ES-I3 (cell line): Measurements from ENCODE around the gene SGCA.
A peak's percentile ranks its signal among the peaks of the same experiment; 100 is the strongest.

ENCODE experiments used
- H3K36me3 ChIP-seq: 2 replicates; pipeline ENCODE4 v1.6.1; 2013; ENCODE audit warnings: mild to moderate bottlenecking, low read length, control low read depth, moderate library complexity; ENCODE audit not compliant: insufficient read depth
- H3K4me1 ChIP-seq: 2 replicates; pipeline ENCODE4 v1.6.1; 2013; ENCODE audit warnings: mild to moderate bottlenecking, control low read depth, low read length; ENCODE audit not compliant: insufficient read depth
- H3K9ac ChIP-seq: 2 replicates; pipeline ENCODE4 v1.6.1; 2013; ENCODE audit warnings: low read depth, mild to moderate bottlenecking, low read length, moderate library complexity
- H3K9me3 ChIP-seq: 2 replicates; pipeline ENCODE4 v1.6.1; 2013; ENCODE audit warnings: mild to moderate bottlenecking, low read length, moderate library complexity; ENCODE audit not compliant: control insufficient read depth, insufficient read depth

Gene SGCA

DNA sequence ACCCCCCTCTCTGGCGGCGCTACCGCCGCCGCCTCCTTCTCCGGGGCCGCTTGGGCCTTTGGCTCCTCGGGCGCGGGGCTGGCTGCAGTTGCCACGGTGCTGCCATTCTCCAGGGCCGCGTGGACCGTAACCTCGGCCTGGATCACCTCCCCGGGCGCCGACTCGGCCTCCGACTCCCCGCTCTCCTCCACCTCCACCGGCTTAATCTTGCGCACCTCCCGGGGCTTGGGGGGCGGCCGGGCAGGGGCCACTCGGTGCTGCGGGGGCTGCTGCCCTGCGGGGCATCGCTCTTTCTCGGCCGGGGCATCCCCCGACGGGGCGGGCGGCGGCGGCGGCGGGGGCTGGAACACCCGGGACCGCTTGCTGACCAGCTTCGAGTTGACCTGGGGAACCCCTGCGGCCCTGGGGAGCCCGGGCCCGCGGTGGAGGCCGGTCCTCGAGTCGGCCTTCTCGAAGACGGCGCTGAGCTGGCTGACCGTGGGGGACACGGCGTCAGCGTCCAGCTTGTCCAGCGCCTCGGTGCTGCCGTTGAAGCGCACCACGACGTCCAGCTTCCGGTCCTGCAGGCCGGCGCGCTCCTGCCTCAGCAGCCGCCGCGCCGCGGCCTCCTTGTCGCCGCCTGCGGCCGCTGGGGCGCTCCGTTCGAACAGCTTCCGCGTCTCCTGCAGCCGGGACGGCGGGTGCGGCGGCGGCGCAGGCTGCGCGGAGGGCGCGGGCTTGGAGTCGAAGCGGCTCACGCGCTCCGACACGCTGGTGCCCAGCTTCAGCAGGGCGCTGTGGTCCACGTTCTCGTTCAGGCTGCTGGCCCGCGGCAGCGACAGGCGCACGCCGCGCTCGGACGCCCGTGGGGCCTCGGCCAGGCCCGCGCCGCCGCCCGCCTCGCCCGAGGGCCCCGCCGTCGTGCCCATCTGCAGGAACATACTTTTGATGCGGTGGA is 16.1 kb upstream of the SGCA start:
- no peaks in the 10 kb centered on the region for H3K36me3 ChIP-seq
- H3K9me3 ChIP-seq = no peaks in the 10 kb centered on the region
- H3K9ac ChIP-seq = peak overlapping the region; percentile 54
- peaks cover 11% of the 10 kb centered on the region for H3K4me1 ChIP-seq

DNA sequence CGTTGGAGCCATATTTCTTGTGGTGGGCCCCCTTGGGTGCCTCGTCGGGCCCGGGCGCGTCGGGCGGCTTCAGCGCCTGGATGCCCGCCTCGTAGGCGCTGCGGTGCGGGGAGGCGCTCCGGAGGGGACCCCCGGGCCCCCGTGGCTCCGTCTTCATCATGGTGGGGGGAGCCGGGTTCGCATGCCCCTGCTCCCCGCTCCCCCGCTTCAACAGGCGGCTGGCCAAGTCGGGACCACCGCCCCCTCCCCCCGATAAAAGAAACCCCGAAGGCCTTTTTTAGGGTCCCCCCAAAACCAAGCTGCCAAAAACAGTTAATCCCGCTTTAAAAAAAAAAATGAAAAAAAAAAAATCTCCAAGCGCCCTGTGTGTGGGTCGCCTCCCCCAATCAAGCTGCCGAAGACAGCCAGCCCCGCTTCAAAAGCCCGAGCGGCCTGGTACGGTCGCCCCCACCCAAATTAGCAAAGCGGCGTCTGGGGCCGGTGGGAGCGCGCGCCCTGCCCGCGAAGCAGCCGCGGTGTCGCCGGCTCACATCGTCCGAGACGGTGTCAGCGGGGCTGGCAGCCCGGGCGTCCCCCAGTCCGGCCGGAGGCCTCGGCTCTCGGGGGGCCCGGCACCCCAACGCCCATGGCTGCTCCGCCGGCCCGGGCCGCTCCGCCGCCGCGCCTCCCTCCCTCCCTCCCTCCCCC is 15.3 kb upstream of the SGCA start, which contains the start of gene PPP1R9B:
Gene PPP1R9B (minus strand): TSS at position 324 of the 687 bp plus-strand sequence. CDS start 164 bp downstream, at position 160.
- peaks cover 15% of the 10 kb centered on the region for H3K4me1 ChIP-seq
- peak within 1 kb of the TSS; percentile 54 for H3K9ac ChIP-seq
- no peaks in the 10 kb centered on the region for H3K36me3 ChIP-seq

DNA sequence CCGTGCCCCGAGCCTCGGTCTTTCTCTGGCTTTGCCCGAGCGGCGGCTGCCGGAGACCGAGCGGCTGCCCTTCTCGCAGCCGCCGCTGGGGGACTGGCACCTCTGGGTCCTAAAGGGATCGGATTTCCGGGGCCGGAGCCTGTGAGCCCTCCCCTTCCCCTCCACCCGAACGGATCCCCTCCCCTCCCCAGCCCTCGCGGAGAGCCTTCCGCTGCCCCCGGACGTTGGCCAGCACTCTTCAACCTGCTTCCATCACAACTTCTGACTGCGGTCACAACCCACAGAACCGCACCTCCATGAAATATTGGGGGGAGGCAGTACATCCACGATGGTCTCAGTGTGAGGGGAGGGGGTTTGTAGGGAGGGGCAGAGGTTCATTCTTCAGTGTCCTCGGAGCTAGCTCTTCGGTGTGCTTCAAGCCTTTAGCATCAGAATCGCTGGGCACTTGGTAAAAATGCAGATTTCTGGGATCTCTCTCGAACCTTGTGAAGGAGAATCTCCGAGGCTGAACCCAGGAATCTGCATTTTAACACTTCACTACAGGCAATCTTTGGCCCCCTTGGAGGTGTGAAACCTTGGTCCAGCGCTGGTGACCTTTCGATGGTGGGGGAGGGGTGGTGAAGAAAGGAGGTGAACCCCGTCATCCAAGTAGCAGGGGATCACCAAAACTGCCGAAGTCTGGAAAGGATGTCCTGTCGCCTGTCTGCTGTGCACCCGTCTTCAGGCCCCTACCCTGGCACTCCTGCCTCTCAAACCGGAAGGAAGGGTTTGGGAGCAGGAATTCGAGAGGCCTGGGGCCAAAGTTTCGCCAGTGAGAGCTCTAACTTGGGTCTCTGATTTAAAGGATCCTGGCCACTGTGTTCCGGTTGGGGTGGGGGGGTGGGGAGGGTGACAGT is 14.5 kb upstream of the SGCA start:
- peak overlapping the region; percentile 54 for H3K9ac ChIP-seq
- peaks cover 19% of the 10 kb centered on the region for H3K4me1 ChIP-seq
- no peaks in the 10 kb centered on the region for H3K9me3 ChIP-seq
- H3K36me3 ChIP-seq = no peaks in the 10 kb centered on the region

More for the DNA sequence above, 15.3 kb upstream of the SGCA start, which contains the start of gene PPP1R9B:
- H3K9me3 ChIP-seq = no peaks in the 10 kb centered on the region

DNA sequence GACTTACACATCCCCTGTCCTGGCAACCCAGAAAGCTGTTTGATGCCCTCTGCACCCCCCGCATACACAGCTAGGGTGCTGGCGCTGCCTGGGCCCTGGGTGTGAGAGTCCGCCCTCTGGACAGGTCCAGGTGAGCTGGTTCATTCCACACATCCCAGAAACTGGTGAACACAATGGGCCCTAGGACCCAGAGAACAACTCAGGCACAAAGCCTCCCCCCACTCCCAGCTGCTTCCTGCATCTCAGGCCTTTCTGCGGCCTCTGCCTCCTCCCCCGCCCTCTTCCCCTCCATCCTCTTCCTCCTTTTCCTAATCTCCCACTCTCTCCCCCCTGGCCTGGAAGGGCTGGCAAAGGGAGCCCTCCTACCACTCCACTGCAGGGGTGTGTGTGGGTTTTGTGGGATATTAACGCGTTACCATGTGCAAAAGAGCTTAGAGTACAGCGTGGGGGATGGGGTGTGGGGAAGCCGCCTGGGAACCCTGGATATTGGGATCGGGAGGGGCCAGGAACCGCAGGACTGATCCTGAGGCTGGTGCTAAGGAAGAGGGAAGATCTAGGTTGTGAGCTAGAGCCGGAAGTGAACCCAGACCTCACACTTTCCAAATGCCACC is 13.8 kb upstream of the SGCA start:
- H3K36me3 ChIP-seq = no peaks in the 10 kb centered on the region
- peak overlapping the region; percentile 54 for H3K9ac ChIP-seq
- H3K4me1 ChIP-seq = peaks cover 19% of the 10 kb centered on the region
- H3K9me3 ChIP-seq = no peaks in the 10 kb centered on the region

DNA sequence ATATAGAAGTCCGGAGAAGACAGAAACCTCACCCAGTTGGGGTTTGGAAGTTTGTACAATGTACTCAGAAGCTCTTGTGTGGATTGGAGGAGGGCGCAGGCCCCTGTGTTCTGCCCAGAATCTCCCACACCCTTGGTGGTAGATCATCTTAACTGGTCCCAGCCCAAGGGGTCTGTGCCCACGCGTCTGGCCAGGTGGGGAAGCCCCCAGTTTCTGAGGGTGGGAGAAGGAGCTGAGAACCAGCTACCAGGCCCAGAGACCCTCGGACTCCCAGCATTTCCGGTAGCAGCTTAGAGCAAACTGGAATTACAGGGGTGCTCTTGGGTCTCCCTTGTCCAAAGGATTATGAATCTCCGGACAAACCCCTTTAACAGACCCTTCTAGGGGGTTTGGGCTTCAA is 13.1 kb upstream of the SGCA start:
- Histone ChIP-seq H3K4me1 (peaks cover 14% of the 10 kb centered on the region), H3K9ac (no peak overlapping the region), H3K9me3 (no peaks in the 10 kb centered on the region), H3K36me3 (no peaks in the 10 kb centered on the region)

DNA sequence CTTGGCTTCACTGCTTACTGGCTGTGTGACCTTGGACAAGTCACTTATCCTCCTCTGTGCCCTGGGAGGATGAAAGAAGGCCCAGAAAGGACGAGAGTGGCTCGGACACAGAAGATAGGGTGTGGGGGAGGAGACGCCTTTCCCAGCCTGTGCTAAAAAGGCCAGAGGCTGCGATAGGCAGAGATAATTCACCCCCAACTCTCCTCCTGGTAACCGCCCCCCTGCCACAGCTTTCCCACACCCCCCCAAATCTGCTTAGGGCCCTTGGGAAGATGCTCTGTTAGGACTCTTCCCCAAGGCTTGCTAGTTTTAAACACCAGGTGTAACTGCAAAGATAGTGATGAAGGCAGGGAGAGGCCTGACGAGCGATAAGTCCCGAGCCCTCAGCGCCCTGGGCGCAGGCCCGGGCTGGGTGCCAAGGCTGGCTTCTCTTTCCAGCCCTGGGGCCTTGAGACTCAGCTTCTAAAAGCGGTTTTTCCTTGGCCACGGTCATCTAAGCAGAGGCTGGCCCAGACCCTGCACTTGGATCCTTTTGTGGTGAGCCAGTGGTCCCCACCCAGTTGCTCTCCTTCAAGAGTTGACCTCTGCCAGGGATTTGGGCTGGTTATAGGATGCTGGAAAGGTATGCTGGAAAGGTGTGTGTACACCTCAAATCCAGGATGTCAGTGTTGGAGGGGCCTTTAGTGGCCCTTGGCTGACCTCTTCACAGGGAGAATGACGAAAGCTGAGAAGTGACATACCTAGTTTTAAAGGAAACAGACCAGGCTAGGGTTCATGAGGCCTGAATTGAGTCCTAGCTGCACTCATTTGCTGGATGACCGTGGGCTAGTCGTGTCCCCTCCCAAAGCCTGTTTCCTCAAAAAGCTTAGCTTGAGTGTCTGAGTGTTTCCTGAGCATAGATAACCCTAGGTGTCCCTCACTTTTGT is 11.9 kb upstream of the SGCA start:
- Histone ChIP-seq H3K36me3 (no peaks in the 10 kb centered on the region), H3K9ac (no peak overlapping the region), H3K4me1 (peaks cover 14% of the 10 kb centered on the region), H3K9me3 (no peaks in the 10 kb centered on the region)

DNA sequence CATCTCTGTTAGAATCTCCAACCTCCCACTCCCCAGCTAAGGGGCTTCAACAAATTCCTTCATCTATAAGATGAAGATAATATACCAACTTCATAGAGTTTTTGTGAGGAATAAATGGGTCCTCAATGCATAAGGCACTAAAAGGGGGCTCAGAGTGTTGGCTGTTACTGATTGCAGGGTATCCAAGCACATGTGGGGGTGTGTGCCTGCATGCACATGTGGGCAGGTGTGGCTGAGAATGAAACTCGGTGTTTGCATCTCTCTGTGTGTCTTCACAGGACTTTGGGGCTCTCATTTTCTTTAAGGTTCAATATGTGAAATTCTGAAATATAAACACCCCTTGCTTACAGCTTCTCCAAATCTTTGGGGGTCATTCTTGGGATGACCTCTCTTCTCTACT is 11.2 kb upstream of the SGCA start:
- peaks cover 14% of the 10 kb centered on the region for H3K4me1 ChIP-seq
- H3K36me3 ChIP-seq = no peaks in the 10 kb centered on the region
- no peaks in the 10 kb centered on the region for H3K9me3 ChIP-seq
- H3K9ac ChIP-seq = no peak overlapping the region

DNA sequence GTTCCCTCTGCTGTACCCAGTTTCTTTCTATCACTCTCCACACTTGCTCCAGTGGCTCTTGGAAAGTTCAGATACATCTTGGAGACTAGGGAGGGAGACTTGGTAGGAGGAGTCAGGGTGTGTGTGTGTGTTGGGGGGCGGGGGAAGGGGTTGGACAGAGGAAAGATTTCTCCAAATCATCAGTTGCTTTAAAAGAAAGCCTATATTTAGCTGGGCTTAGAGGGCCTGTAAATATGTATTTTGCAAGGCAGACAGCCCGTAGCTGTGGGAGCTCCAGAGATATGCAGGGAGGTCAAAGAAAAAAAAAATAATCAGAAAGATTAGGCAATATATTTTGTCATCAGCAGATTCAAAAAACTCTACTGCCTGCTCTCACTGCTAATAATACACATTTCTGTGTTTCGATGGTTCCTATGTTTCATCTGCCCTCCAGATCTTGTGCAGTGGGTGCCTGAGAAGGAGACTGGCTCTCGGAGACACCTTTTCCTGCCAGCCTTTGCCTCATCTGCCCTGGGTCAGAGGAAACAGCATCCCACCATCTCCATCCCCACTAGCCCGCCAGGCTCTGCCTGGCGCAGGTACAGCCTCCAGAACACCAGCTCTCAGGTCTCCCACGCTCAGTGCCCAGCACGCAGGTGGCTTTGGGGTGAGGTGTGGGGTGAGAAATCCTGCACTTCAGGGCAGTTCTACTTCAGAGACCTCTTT is 10.5 kb upstream of the SGCA start:
- Histone ChIP-seq H3K9me3 (no peaks in the 10 kb centered on the region), H3K36me3 (no peaks in the 10 kb centered on the region), H3K4me1 (peaks cover 14% of the 10 kb centered on the region), H3K9ac (no peak overlapping the region)

DNA sequence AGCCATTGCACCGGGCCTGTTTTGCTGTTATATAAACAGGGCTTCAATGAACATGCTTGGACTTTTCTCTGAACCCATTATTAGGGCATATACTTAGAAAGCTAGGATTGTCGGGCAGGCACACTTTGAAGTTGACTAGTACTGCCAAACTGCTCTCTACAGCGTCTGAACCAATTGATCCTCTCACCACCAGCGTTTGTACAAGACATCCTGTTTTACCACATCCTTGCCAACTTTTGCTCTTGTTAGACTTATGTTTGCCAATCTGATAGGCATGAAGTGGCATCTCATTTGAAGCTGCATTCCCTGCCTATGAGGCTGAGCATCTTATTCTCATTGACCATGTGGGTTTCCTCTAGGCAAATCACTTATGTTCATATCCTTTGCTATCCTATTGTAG is 7.9 kb upstream of the SGCA start:
- H3K4me1 ChIP-seq = peaks cover 14% of the 10 kb centered on the region; the same call in 1 of the 2 replicates
- no peak overlapping the region for H3K9ac ChIP-seq
- H3K36me3 ChIP-seq = no peaks in the 10 kb centered on the region

DNA sequence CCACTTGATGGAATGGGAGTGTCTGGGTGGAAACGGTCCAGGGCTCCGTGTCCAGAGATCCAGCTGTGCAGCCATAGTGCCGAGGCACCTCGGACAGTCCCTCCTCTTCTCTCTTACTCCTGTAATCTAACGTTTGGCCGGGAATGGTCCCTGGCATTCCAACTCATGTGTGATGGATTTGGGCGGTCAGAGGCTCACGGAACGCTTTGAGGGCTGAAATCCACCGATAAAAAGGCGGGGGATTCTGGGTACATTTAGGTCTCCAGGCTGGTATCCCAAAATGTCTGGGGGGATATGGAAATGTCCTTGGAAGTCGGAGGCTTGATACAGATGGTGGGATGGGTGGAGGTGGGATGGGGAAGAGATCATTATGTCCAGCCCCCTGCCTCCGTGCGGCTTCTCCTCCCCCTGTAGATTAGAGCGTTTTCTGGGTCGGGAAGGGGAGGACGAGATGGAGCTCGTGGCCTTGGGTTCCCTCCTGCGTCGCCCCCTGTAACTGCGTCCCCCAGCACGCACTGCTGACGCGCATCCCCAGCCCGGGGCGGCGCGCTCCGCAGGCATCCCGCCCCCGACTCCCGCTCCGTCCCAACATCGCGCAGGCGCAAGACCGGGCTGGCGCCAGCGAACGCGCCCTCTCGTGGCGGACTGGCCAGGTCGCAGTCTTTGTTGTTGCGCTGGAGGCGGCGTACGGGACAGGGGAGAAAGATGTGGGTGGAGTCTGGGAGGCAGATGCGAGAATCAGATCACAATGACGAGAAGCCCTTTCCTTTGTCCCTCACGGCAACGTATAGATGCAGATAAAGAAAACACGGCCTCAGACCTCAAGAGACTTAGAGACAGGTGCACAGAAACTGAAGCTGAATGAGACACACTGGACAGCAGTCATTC is 4.5 kb upstream of the SGCA start:
- no peaks in the 10 kb centered on the region for H3K9me3 ChIP-seq
- H3K4me1 ChIP-seq = peaks cover 6% of the 10 kb centered on the region; the same call in 1 of the 2 replicates
- H3K36me3 ChIP-seq = no peaks in the 10 kb centered on the region
- H3K9ac ChIP-seq = peak overlapping the region; percentile 61

More for the DNA sequence above, 7.9 kb upstream of the SGCA start:
- H3K9me3 ChIP-seq = no peaks in the 10 kb centered on the region

DNA sequence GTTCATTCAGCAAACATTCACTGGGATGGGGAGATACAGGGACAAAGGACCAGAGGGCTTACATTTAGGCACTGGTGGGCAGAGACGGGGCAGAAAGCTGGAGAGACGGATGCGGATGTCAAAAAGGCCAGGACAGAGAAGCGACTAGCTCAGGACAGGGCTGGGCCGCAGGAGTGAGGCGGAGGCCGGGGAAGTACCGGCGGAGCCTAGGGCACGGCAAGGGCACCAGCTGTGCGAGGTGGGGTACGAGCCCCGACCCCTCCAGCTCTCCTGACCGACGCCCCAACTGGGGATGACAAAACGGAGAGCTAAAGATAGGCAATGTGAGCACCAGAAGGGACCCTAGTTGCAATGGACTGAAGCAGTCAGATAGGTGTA is 3.9 kb upstream of the SGCA start:
- Histone ChIP-seq H3K4me1 (peaks cover 6% of the 10 kb centered on the region; the same call in 1 of the 2 replicates), H3K36me3 (no peaks in the 10 kb centered on the region), H3K9me3 (no peaks in the 10 kb centered on the region), H3K9ac (peak overlapping the region; percentile 27; the same call in 1 of the 2 replicates)
